DMS114 treated with DMSO at 0.1 percent for 48 hours (cell line): ENCODE data around the gene PDAP1.

Source experiments
- DNase-seq: peaks from one replicate; lab custom pipeline; 2025; ENCODE audit not compliant: unreplicated experiment; lab: John Stamatoyannopoulos, UW

Gene PDAP1

GRCh38 chr7:99424932-99425730 lies 16.7 kb upstream of the PDAP1 start:
- no peak for DNase-seq

- no peak for DNase-seq
Observed at GRCh38 chr7:99422625-99423024, 14.2 kb upstream of the PDAP1 start.

GRCh38 chr7:99422186-99422585 lies 13.8 kb upstream of the PDAP1 start:
- no peak for DNase-seq

GRCh38 chr7:99420986-99421385 lies 12.6 kb upstream of the PDAP1 start:
- no peak for DNase-seq

DNA sequence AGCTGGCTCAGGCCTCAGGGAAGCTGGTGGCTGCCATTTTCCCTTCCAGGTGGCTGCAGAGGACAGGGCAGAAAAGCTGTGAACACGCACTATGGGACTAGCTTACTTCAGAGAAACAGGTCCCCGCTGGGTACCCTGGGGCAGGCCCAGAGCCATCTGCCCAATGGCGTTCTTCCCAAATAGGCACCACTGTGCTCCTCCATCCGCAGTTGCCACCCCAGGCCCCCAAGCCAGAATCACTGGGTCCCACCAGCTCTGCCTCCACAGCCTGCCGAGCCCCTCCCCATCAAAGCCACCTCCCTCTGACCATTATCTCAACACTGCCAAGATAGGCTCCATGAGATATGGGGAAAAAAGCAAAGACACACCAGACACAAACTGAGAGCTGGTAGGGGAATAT lies 11.8 kb upstream of the PDAP1 start:
- no peak for DNase-seq

DNA sequence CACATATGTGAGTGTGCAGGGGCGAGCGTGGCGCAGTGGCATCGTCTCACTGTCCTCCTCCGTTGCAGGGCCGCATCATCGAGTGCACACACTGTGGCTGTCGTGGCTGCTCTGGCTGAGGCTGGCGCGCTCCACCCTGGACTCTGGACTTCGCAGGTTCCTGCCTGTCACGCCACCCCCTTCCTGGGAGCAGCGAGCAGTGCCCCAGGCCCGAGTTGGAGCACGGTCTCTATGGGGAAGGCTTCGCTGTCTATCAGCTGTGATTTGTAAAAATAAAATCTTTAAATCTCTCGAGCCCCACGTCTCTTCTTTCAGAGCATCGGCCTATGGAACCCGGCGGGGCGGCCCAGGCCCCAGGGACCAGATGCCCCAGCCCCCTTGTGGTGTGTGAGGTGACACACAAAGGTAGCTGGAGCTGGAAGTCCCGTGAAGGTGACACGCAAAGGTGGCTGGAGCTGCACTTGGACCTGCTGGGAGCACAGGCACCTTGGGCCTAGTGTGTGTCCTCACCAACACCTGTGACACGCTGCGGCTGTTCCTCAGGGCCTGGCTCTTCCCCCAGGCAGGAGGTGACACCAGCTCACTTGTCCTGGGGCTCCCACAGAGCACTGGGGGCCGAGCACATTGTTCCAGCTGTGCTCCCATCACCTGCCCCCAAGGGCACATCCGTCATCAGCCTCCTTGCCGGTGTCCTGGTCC lies 11.1 kb upstream of the PDAP1 start:
- DNase-seq = no peak

GRCh38 chr7:99418260-99418659 lies 9.9 kb upstream of the PDAP1 start:
- no peak for DNase-seq

DNA sequence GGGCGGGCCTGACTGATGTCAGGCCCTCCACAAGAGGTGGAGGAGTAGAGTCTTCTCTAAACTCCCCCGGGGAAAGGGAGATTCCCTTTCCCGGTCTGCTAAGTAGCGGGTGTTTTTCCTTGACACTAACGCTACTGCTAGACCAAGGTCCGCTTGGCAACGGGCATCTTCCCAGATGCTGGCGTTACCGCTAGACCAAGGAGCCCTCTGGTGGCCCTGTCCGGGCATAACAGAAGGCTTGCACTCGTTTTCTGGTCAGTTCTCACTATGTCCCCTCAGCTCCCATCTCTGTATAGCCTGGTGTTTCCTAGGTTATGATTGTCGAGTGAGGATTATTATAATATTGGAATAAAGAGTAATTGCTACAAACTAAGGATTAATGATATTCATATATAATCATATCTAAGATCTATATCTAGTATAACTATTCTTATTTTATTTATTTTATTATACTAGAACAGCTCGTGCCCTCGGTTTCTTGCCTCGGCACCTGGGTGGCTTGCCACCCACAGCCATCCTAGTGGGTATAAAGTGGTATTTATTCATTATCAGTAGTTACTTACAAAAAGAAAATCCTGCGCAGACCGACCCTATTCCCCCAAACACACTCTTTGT lies 7.2 kb upstream of the PDAP1 start:
- peak; percentile 54 for DNase-seq

DNA sequence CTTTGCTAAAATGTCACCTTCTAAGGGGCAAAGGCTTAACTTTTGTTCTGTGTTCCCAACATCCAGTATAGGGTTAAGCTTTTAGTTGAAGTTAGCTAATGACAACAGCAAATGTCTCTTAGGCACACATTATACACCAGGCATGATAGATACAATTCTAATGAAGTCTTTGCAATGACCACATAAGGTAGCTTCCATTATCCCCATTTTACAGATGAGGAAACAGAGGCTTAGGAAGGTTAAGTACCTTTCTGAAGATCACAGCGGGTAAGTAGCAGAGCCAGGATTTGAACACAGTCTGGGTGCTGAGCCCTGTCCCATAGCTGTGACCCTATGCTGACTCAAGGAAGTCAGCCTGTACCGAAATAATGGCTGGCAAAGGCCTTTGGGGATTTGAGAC lies 2.2 kb upstream of the PDAP1 start:
- no peak for DNase-seq

- no peak for DNase-seq
Observed at GRCh38 chr7:99409806-99410205, 1.4 kb upstream of the PDAP1 start.

GRCh38 chr7:99409192-99409572 lies 785 bp upstream of the PDAP1 start:
- no peak for DNase-seq

- no peak for DNase-seq
Observed at GRCh38 chr7:99407872-99408378, 472 bp downstream of the PDAP1 start.

DNA sequence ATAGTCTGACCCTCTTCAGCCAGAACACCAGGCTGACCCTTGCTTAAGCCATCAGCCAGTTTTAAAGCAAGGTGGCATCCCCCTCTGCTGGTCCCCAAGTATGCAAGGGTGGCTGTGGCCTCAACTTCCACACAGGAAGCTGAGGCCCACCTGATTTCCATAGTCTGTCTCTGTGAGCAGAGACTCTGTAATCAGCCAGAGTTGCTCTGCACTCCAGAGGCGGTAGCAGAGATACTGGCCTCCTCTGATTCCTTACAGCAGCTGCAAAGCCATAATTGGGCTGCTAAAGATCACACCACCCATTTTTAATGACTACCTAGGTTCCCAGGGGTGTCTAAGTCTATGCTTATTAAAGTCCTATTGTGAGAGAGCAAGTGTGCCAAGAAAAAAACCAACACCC lies 1.8 kb downstream of the PDAP1 start:
- no peak for DNase-seq

- no peak for DNase-seq
Observed at GRCh38 chr7:99404977-99405320, 3.4 kb downstream of the PDAP1 start.

GRCh38 chr7:99404235-99404976 lies 4.0 kb downstream of the PDAP1 start:
- no peak for DNase-seq

DNA sequence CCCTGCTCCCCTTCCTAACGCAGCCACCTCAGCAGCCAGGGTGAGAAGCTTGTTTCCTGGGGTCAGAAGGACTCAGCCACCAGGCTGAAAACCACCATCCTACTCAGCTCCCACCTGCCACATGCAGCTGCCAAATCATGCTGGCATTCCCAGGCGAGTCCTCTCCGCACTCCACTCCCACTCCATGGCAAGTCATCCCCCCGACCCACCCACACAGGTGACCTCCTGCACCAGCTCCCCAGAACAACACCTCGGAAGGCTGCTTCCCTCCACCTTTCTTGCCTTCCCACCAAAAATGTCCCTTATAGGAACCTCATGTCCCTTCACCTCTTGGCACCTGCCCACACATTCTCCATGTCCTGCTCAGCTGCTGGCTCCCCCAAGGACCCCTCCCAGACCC lies 4.6 kb downstream of the PDAP1 start:
- DNase-seq = no peak

DNA sequence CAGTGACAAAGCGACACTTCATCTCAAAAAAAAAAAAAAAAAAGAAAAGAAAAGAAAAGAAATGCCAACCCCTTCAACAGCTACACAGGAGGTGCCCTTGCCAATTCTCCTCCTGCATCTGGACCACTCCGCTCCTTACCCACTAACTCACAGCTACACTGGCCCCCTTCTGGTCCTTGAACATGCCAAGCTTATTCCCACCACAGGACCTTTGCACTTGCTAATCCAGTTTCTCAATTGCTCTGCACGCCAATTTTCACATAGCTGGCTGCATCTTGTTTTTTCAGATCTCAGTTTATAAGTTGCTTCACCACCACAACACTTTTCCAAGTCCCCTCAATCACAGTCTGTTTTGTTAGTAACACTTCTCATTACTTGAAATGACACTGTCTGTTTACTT lies 5.5 kb downstream of the PDAP1 start:
- no peak for DNase-seq

GRCh38 chr7:99399597-99399996 lies 8.8 kb downstream of the PDAP1 start:
- no peak for DNase-seq

DNA sequence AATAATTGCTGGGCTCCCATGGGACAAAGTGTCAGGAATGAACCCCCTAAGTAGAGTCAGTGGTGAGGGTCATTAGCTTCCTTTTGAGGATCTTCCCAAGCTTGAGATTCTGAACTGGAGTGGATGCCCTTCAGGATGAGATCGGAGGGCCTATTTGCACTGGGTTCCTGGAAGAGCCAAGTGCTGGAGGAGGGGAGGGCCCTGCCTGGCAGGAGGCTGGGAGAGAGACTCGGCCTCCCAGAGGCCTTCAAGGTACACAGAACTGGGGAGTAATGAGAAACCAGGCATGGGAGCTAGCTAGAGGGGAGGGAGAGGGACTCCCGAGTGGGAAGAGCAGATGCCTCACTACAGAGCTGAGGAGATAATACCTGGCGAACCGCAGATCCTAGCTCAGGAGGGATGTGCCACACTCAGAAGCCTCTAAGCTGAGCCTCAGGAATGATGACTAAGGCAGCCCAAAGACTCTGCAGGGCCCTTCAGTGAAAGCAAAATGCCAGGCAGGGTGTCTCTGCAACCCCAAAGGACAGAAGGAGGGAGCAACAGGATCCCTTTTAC lies 9.4 kb downstream of the PDAP1 start:
- no peak for DNase-seq

DNA sequence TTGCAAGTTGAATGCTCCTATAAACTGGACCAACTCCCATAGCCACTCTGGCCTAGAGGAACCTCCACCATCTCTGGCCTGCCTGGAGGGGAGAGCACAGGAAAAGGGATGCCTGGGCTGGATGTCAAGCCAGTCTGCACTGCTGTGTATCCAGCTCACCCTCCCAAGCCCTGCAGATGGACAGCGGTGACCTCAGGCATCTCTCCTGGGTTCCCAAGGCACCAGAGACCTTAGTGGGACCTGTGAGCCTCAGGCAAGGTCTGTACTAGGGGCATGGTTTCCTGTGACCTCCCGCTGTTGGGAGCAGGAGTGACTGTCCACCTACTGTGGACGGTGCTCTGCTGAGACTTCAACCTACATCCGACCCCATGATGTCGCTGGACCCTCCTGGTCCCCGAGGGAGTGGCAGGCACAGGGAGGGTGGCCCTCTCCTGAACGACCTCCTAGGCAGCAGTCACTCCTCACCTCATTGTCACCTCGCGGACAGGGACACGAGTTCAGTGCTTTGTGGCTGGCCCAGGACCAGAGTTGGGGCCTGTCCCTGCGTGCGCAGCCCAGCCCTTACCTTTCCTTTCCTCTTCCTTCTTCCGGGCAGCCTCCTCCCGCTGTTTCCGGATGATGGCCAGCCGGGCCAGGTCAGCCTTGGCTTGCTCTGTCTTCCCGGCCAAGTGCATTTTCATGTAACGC lies 11.0 kb downstream of the PDAP1 start:
- DNase-seq = no peak
